HG03139 (cell line): ENCODE data around the gene PPBP.
"Not testable (repeated sequence)": the region's sequence is repeated elsewhere in the genome, so short reads cannot be mapped to it uniquely, and the experiment has no call there.

Experiments used
- ATAC-seq: cut with Tn5 transposase; IDR thresholded peaks from one replicate; pipeline ENCODE4 v1.9.1; 2021; ENCODE audit not compliant: unreplicated experiment

Gene PPBP

GRCh38 chr4:73950376-73950920 lies 37.5 kb downstream of the PPBP start:
- not testable (repeated sequence) for ATAC-seq

GRCh38 chr4:73948990-73949706 lies 38.8 kb downstream of the PPBP start:
- no peak for ATAC-seq

DNA sequence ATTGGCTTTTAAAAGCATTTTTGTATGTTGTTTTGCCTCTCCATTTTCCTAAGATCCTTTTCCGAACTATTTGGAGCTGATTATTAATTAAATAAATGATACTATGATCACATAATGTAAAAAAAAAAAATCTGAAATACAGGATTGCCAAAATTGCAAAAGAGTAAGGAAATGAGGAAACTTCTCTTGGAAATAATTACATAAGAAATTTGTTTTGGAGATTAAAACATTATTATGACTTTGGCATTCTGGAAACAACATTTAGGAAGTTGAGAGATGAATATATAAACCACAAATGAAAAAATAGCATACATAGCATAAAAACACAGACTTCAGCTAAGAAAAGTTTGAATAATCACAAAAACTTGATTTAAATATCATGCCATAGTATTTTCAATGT lies 39.7 kb downstream of the PPBP start:
- ATAC-seq, result no peak

GRCh38 chr4:73947239-73947985 lies 40.6 kb downstream of the PPBP start:
- no peak for ATAC-seq

DNA sequence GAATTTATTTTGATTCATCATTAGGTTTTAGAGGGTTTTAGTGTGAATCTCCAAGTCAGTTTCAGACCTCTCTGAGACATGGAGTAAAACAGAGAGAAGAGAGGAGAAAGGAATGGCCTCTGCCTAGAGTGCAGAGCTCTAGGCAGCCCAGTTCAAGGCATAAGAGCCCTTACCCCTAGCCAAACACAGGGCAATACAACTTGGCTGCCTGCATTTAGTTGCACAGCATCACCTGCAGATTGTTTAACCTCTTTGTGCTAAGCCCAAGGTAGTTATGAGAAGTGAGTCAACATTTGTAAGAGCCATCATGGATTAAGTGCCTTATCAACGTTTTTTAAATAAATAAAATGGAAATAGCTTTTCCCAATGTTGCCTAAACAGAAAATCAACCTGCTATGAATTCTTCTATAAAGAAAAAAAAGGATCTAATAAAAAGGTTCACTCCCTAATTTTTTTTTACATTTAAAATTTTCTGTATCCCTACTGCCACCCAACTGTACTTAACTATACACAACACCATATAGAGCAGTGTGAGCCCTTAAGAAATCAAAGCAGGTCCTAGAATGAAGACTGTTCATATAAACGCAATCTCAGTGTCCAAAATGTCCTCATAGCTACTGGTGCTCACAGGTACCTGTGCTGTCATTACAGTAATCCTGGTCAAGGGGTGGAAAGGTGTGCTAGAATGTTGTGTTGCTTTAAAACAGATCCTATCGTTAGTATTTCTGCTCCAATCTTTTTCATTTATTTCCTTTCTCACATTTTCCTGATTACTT lies 42.1 kb downstream of the PPBP start:
- no peak for ATAC-seq

DNA sequence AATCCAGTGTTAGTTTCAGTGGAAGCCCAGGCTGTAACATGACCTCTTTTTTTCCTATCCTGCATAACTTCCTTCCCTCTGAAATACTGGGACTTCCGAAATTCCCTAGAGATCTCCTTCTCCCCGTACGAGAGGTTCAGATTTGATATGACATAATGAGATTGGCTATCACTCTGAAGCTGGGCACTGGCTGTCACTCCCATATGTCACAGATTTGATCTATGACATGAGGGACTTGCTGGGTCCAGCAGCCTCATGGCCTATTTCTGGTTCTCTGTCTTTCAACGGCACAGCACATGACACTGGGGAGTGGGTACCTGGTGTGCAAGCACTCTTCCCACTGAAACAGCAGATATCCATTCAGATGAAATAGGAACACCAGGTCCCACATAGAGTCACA lies 42.9 kb downstream of the PPBP start:
- no peak for ATAC-seq

DNA sequence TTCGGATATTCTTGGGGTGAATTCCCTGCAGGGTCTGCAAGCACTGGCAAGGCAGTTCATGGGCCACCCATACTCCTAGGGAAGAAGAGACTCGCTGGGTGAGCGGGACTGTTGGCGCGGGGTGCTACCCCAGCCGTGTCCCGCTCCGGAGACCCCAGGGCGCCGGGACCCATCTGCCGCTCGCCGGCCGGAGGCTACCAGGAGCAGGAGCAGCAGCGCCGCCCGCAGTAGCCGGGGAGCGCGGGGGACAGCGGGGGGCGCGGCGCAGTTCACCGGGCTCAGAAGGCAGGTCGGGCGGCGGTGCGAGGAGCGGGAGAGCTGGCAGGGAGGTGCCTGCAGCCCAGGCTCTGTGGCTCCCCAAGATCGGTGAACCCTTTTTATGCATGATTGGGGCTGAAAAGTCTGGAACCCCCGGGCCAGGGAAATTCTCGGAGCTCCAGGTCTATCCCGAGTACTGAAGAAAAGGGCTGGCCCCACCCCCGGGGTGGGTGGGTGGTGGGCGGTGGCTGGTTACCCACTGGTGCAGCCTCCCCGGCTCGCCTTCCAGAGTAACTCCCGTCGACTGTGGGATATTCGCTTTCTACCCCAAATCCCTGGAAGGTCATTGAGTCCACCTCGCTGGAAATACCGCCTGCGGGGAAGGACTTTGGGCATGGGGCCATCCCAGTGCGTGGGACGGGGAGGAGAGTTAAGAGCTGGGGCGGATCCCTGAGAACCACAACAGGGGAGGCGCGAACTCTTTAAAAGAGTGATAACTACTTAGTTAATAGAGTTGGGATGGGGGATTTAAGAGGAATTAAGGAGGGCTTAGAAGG lies 43.7 kb downstream of the PPBP start:
- ATAC-seq, result no peak

GRCh38 chr4:73943555-73943954 lies 44.4 kb downstream of the PPBP start:
- no peak for ATAC-seq

- no peak for ATAC-seq
These were observed 51.0 kb downstream of the PPBP start for GRCh38 chr4:73936969-73937368.
